ENCODE measurements around the gene AEBP2.
"Not testable (repeated sequence)": the region's sequence is repeated elsewhere in the genome, so short reads cannot be mapped to it uniquely, and the experiment has no call there.

The AEBP2 gene

DNA sequence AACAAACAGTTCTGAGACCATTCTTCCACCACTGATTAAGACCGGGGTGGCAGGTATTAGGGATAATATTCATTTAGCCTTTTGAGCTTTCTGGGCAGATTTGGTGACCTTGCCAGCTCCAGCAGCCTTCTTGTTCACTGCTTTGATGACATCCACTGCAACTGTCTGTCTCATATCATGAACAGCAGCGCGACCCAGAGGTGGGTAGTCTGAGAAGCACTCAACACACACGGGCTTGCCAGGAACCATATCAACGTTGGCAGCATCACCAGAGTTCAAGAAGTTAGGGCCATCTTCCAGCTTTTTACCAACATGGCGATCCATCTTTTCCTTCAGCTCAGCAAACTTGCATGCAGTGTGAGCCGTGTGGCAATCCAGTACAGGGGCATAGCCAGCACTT, 16.9 kb downstream of the AEBP2 start:
- DNase-seq, result no peak

- no peak for DNase-seq
Observed at GRCh38 chr12:19457561-19457960, 18.3 kb downstream of the AEBP2 start.

GRCh38 chr12:19458733-19459132, 19.4 kb downstream of the AEBP2 start:
- DNase-seq, result no peak

- peak; percentile 62 for DNase-seq
Observed at GRCh38 chr12:19461999-19462398, 22.7 kb downstream of the AEBP2 start.

GRCh38 chr12:19462406-19462805, 23.1 kb downstream of the AEBP2 start:
- DNase-seq, result peak; percentile 23

- no peak for DNase-seq
Observed at GRCh38 chr12:19464192-19464580, 24.9 kb downstream of the AEBP2 start.

GRCh38 chr12:19465711-19466110, 26.4 kb downstream of the AEBP2 start:
- DNase-seq, result no peak

DNA sequence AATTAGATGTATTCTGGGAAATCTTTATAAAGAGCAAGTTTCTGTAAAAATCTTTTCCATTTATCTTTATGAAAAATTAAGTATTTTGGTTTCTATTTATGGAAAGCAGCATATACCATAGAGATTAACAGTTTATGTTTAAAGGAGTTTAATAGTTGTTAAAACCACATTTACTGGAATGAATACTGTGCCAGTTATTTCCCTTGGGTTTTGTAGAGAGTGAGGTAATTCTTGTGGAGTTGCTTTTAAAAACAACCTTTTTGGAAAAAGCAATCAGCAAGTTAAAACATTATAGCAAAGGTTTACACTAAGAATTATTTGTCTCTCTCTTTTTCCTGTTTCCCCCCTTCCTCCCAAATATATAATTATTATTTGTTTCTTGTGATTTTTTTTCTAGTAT, 34.9 kb downstream of the AEBP2 start:
- no peak for DNase-seq

GRCh38 chr12:19475884-19476505, 36.7 kb downstream of the AEBP2 start:
- not testable (repeated sequence) for DNase-seq

GRCh38 chr12:19477071-19477470, 37.8 kb downstream of the AEBP2 start:
- DNase-seq, result no peak

GRCh38 chr12:19480459-19480858, 41.2 kb downstream of the AEBP2 start:
- no peak for DNase-seq

GRCh38 chr12:19482036-19482435, 42.7 kb downstream of the AEBP2 start:
- DNase-seq, result no peak

DNA sequence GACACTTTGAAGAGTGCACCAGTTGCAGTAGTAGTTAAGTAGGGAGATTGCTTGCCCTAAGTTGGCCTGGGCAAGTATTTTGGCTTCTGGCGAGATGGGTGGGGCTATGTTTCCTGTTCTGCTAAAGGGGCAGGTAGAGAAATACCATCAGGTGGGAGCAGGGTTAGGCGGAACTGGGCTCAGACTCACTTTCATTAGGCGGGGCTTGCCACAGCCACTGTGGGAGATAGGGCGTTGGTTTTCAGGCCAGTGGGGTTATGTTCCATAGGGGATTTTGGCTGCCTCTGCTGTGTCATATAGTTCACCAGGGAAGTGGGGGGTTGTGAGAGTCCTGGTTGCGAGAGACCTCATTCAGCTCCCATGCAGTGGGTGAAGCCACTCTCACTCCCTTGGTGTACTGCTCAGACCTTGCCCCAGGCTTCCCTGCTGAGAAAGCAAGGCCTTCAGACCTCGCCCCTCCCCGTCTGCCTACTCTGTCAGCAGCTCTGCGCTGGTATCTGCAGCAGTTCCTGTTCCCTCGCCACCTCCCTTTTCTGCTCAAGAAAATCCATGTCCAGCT, 43.3 kb downstream of the AEBP2 start:
- DNase-seq, result peak; percentile 73

DNA sequence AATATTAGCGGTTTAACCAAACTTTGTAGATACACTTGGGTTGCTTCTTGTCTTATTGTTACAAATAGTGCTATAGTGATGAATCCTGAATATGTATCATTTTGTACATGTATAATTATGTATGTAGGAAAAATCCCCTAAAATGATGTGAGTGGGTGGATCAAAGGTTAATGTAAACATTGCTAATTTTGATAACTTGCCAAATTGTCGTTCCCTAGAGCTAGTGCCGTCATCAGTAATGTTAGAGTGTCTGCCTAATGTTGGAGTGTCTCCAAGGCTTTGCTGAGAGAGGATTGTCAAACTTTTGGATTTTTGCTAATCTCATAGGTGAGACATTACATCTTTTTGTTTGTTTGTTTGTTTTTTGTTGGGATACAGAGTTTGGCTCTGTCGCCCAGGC, 44.4 kb downstream of the AEBP2 start:
- DNase-seq, result no peak

- DNase-seq, result no peak
Observed at GRCh38 chr12:19484738-19485137, 45.4 kb downstream of the AEBP2 start.

DNA sequence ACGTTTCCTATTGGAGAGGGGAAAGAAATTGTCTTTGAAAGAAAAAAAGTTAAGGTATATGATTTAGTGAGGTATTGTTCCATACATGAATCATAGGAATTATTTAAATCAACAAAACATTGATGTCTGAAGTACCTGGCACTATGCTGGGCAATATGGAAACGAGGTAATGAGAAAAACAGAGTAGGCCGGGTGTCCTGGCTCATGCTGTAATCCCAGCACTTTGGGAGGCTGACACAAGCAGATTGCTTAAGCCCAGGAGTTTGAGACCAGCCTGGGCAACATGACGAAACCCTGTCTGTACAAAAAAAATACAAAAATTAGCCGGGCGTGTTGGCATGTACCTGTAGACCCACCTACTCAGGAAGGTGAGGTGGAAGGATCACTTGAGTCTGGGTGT, 45.9 kb downstream of the AEBP2 start:
- DNase-seq, result no peak

DNA sequence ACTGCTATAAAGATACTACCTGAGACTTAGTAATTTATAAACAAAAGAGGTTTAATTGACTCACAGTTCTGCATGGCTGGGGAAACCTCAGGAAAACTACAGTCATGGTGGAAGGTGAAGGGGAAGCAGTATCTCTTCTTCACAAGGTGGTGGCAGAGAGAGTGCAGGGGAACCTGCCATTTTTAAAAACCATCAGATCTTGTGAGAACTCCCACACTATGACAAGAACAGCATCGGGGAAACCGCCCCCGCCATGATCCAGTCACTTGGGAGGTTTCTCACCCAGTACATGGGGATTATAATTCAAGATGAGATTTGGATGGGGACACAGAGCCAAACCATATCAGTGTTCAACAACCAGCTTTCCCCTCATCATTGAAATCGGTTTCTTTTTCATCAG, 49.9 kb downstream of the AEBP2 start:
- DNase-seq, result no peak

GRCh38 chr12:19490908-19491307, 51.6 kb downstream of the AEBP2 start:
- DNase-seq, result no peak

DNA sequence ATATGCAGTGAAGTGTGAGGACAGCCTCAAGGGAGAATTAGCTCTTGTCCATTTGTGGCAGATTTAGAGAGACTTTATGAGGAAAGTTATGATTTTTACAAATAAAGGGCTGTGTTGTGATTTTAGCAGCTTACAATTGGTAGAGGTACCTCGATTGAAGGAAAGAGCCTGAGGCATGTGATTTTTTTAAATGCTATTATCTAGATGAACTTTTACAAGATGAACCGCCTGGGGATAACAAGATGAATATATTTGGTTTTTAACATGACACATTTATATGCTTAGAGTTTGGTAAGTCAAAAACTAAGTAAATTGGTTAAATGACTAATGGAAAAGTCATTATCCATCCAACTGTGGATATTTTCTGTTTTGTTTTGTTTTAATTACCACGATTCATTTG, 52.6 kb downstream of the AEBP2 start:
- no peak for DNase-seq

GRCh38 chr12:19496219-19496878, 57.1 kb downstream of the AEBP2 start:
- DNase-seq, result no peak

DNA sequence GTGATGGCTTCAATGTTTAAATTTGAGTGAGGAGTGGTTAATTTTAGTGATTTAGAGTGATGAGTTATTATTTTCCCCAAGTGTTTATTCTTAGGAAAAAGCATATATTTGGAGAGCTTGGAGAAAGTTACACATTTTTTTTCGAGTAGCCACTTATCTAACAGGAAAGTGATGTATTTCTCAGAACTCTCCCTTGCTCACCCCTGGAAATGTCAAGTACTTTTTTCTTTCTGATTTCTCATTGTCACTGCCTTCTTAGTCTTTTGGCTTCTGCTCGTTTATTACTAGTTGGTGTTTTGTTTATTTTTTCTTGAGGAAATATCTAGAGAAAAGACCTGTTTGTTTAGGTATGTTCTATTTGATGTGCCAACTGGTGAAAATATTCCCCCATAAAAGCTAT, 58.8 kb downstream of the AEBP2 start:
- peak; percentile 41 for DNase-seq

DNA sequence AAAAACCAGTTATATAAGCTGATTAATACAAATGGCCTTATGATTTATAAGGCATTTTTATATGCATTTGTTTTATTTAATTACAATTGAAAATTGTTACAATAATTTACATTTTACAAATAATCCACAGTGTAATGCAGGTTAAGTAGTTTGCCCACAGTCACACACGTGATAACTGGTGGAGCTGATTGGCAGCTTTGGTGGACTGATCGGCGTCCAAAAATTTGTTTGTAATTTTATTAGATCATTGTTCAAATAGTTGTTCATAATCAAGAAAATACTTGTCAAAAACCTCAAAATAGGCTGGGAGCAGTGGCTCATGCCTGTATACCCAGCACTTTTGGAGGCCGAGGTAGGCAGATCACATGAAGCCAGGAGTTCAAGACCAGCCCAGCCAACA, 59.7 kb downstream of the AEBP2 start:
- DNase-seq, result no peak

DNA sequence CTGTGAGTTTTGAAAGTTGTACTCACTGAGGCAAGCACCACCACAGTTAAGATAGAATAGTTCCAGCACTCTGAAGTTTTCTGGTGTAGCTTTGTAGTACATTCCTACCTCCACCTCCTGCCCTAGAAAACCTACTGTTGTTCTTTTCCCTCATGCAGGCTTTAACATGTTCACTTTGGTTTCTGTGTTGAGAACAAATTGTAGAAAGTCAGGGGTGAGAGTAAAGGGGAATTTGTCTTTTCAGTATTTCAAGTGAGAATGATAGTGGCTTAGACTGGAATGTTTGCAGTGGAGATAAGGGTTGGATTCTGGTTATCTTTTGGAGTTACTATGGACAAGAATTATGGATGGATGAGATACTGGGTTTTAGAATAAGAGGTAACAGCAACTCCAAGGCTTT, 67.2 kb downstream of the AEBP2 start:
- DNase-seq, result no peak

- peak; percentile 58 for DNase-seq
Observed at GRCh38 chr12:19507823-19508222, 68.5 kb downstream of the AEBP2 start.

DNA sequence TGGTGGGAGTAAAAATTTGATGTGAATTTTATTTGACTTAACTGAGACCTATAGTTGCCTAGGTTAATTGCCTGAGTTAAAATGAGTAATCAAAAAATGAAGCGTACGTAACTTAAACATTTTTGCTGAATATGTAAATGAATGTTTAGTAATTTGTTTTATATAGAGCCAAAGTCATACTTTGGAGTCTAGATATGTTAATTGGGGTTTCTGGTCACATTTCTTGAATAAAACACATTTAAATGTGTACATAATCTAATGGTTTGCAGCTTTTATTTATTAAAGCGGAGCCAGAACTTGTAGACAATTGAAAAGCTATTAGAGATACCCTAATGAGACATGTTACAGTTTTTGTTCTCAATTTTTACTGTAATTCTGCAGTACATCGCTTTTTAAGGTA, 71.2 kb downstream of the AEBP2 start:
- no peak for DNase-seq

Measured in hematopoietic multipotent progenitor cell treated with erythropoietin and hydrocortisone succinate and interleukin-3 and kit ligand, for 4 days (in vitro differentiated cells).